Lower leg skin (tissue), 4 donors: ENCODE measurements around the gene MEIKIN. TPM values are rescaled to one million over a fixed set of nuclear protein-coding genes. Genes with fewer than 3 reads are reported as not detected.

Experiments
- DNase-seq, 2 donors: peaks; one replicate each; pipeline ENCODE4 v3.0.0-alpha.2; 2019; ENCODE audit warnings: low spot score in 2 of 2
- H3K4me3 ChIP-seq: fragments of 200-600 bp; sonication (generic); 2 replicates; pipeline ENCODE4 v1.5.1; 2017; ENCODE audit warnings: mild to moderate bottlenecking, low read depth; ENCODE audit not compliant: poor library complexity, severe bottlenecking
- POLR2A ChIP-seq, 2 donors: fragments of 450-650 bp; IDR thresholded peaks; one replicate each; pipeline ENCODE4 v1.6.1; 2016 to 2017; ENCODE audit warnings: antibody characterized with exemption in 2 of 2, mild to moderate bottlenecking in 1 of 2, moderate library complexity in 1 of 2
- WGBS, 2 donors: methylation state at CpG; one replicate each; pipeline ENCODE4 v1.1.5; 2018; 5-methylcytosine and 5-hydroxymethylcytosine counted together
- intact Hi-C: fragments of 100-400 bp; cut with DNase I; formaldehyde crosslinking; loops from one replicate; pipeline ENCODE4 v1.15.0; 2023; ENCODE audit warnings: low total_unique reads
- total RNA-seq, 4 donors: library from RNA; depleted of rRNA; stranded (reverse); fragments of >200 nt; gene quantifications; one replicate each; pipeline ENCODE4 v1.1.0, GENCODE V29; 2016
- TF ChIP-seq, protein P1 (sequence below), 3 donors: fragments of 450-650 bp; IDR thresholded peaks; one replicate each; pipeline ENCODE4 v1.5.1; 2016; ENCODE audit warnings: antibody characterized with exemption in 3 of 3, mild to moderate bottlenecking in 3 of 3, moderate library complexity in 2 of 3

Gene MEIKIN
- total RNA-seq, 4 donors from 2014 or later, result not detected

DNA sequence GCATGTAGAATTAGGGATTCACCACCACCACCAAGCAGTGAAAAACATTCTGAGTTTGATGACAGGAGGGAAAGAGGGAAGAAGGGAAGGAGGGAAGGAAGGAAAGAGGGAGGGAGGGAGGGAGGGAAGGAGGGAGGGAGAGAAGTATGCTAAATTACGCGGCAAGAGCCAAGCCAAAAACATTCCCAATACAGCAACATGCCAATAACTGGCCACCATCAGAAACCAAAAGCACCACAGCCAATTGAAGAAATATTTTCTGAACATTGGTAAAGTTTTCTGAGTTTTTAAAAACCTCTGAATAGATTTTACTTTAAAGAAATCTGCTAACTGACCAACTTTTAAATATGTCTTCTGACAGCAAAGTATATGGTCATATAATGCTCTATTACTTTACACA, 184.7 kb downstream of the MEIKIN start:
- DNase-seq, result no peak
- TF ChIP-seq, protein P1, sequence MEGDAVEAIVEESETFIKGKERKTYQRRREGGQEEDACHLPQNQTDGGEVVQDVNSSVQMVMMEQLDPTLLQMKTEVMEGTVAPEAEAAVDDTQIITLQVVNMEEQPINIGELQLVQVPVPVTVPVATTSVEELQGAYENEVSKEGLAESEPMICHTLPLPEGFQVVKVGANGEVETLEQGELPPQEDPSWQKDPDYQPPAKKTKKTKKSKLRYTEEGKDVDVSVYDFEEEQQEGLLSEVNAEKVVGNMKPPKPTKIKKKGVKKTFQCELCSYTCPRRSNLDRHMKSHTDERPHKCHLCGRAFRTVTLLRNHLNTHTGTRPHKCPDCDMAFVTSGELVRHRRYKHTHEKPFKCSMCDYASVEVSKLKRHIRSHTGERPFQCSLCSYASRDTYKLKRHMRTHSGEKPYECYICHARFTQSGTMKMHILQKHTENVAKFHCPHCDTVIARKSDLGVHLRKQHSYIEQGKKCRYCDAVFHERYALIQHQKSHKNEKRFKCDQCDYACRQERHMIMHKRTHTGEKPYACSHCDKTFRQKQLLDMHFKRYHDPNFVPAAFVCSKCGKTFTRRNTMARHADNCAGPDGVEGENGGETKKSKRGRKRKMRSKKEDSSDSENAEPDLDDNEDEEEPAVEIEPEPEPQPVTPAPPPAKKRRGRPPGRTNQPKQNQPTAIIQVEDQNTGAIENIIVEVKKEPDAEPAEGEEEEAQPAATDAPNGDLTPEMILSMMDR (IDR thresholded peaks at IDR 0.05), result no peak
- no peak for TF ChIP-seq POLR2A (IDR thresholded peaks at IDR 0.05)
- no peak overlapping the region for H3K4me3 ChIP-seq
- intact Hi-C loops, result no loop called here
- WGBS, 2 donors, result 67 to 72% methylated on average over 2 of the region's 2 CpGs

DNA sequence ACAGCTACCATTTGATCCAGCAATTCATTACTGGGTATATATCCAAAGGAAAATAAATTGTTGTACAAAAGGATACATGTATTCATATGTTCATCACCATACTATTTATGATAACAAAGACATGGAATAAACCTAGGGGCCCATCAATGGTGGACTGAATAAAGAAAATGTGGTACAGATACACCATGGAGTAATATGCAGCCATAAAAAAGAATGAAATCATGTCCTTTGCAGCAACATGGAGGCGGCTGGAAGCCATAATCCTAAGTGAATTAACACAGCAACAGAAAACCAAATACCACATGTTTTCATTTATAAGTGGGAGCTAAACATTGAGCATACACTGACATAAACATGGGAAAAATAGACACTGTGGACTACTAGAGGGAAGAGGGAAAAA, 185.8 kb downstream of the MEIKIN start:
- no peak for TF ChIP-seq POLR2A (IDR thresholded peaks at IDR 0.05)
- TF ChIP-seq, protein P1 (IDR thresholded peaks at IDR 0.05), result no peak
- no peak for DNase-seq
- H3K4me3 ChIP-seq, result no peak overlapping the region
- intact Hi-C loops, result no loop called here
- WGBS, 2 donors, result 91 to 93% methylated on average over 1 of the region's 1 CpG

DNA sequence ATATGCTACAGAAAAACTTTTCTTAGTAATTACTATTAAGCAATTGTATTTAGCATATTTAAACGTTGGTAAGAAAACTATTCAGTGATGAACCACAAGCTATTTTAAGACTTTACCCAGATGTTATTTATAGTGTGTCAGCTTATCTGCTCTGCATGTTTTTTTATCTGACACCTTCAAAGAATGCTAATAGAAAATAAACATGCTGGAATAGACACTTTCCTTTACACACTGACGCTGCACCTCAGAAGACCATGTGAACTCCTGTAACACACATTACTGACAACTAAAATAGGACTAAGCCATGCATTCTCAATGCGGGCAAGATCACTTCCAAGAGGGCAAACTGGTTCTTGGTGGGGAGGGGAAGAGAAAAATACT, 187.0 kb downstream of the MEIKIN start:
- DNase-seq, result no peak
- WGBS, 2 donors, result 34 to 38% methylated on average over 3 of the region's 3 CpGs
- TF ChIP-seq POLR2A (IDR thresholded peaks at IDR 0.05), result no peak
- TF ChIP-seq, protein P1 (IDR thresholded peaks at IDR 0.05), result no peak
- no peak overlapping the region for H3K4me3 ChIP-seq
- intact Hi-C loops, result no loop called here

DNA sequence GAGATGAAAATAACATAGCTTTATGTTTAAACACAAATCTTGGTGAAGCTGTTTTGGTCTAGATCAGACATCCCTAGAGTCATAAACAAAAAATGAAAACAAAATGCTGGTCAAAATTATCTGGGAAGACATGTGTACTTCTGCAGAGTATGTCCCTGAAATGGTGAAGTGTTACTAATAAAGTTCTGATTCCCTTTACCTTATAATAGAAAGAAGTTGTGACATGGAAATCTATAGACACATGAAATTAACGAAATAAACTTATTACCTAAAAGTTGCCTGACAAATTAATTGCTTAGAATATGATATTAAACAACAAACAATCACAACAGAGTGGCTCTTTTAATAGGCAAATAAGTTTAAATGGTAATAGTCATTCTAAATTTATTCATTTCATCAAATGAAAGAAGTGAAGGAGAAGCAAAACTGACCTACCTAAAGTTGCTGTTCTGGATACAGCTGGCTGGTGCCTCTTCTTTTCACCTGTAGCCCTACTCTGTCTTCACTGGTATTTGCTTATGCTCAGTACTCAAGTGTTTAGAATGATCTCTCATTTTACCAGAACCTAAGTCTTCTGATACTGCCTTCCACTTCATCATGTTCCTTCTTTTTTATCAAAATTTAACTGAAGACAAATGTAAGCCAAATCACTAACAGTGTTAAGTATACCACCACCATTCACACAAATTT, 187.5 kb downstream of the MEIKIN start:
- no peak for TF ChIP-seq POLR2A (IDR thresholded peaks at IDR 0.05)
- TF ChIP-seq, protein P1 (IDR thresholded peaks at IDR 0.05), result no peak
- WGBS, 2 donors, result 92 to 94% methylated on average over 1 of the region's 1 CpG
- H3K4me3 ChIP-seq, result no peak overlapping the region
- no peak for DNase-seq
- intact Hi-C loops, result no loop called here

Other genes starting within 250 kb of the MEIKIN start
- 10 to 100 TPM; 31.3 to 48.1 (median 36.2) TPM for gene FNIP1, start 148.6 kb downstream of the MEIKIN start, total RNA-seq
- under 1 TPM in 3 of 4 donors, not detected in 1; 0.27 to 0.59 (median 0.32) TPM for gene ACSL6, start 66.0 kb upstream of the MEIKIN start, total RNA-seq
- not detected for gene IL3, start 115.0 kb upstream of the MEIKIN start, total RNA-seq
- not detected for gene CSF2, start 128.1 kb upstream of the MEIKIN start, total RNA-seq